GM19035 (cell line): ENCODE measurements around the gene FAM20C.

ENCODE experiments used
- ATAC-seq: cut with Tn5 transposase; IDR thresholded peaks from one replicate; pipeline ENCODE4 v1.9.1; 2021; ENCODE audit not compliant: unreplicated experiment

The FAM20C gene

GRCh38 chr7:158771-159170, 33.6 kb upstream of the FAM20C start:
- no peak for ATAC-seq

GRCh38 chr7:159370-160270, 32.8 kb upstream of the FAM20C start:
- ATAC-seq, result no peak

- no peak for ATAC-seq
Observed at GRCh38 chr7:160958-161725, 31.2 kb upstream of the FAM20C start.

- ATAC-seq, result no peak
Observed at GRCh38 chr7:162632-163297, 29.6 kb upstream of the FAM20C start.

GRCh38 chr7:163298-163695, 29.1 kb upstream of the FAM20C start:
- ATAC-seq, result no peak

GRCh38 chr7:163971-164881, 28.1 kb upstream of the FAM20C start:
- no peak for ATAC-seq

GRCh38 chr7:164882-165660, 27.3 kb upstream of the FAM20C start:
- ATAC-seq, result no peak

- no peak for ATAC-seq
Observed at GRCh38 chr7:165661-166337, 26.6 kb upstream of the FAM20C start.

- ATAC-seq, result no peak
Observed at GRCh38 chr7:166338-167060, 25.9 kb upstream of the FAM20C start.

- no peak for ATAC-seq
Observed at GRCh38 chr7:167090-167855, 25.1 kb upstream of the FAM20C start.

GRCh38 chr7:167976-168791, 24.2 kb upstream of the FAM20C start:
- ATAC-seq, result no peak

- no peak for ATAC-seq
Observed at GRCh38 chr7:169276-170172, 22.8 kb upstream of the FAM20C start.

- ATAC-seq, result no peak
Observed at GRCh38 chr7:170551-171363, 21.6 kb upstream of the FAM20C start.

- no peak for ATAC-seq
Observed at GRCh38 chr7:171364-171904, 20.9 kb upstream of the FAM20C start.
